SKM-1 treated with dmso at 0.1 percent for 144 hours (cell line): ENCODE measurements around the gene RAB42.
A peak's percentile ranks its signal among the peaks of the same experiment; 100 is the strongest.
"Not testable (repeated sequence)": the region's sequence is repeated elsewhere in the genome, so short reads cannot be mapped to it uniquely, and the experiment has no call there.

Experiments used
- DNase-seq: peaks from one replicate; lab custom pipeline; 2025; ENCODE audit not compliant: unreplicated experiment; lab: John Stamatoyannopoulos, UW

Gene RAB42

DNA sequence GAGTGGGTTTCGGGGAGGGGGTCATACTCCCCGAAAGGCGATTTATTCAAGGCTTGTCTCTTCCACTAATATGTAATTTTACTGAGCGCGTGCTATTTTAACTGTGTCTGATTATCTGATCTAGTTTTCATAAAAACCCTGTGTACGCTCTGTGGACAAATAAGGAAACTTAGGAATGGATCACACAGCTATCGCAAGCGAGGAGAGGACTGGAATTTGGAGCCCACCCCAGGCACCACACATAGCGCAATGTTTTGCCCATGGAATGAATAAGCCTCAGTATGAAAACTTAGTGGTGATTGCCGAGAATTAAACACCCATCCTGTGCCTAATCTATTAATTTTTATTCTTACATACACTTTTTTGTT lies 9.8 kb upstream of the RAB42 start:
- no peak for DNase-seq

DNA sequence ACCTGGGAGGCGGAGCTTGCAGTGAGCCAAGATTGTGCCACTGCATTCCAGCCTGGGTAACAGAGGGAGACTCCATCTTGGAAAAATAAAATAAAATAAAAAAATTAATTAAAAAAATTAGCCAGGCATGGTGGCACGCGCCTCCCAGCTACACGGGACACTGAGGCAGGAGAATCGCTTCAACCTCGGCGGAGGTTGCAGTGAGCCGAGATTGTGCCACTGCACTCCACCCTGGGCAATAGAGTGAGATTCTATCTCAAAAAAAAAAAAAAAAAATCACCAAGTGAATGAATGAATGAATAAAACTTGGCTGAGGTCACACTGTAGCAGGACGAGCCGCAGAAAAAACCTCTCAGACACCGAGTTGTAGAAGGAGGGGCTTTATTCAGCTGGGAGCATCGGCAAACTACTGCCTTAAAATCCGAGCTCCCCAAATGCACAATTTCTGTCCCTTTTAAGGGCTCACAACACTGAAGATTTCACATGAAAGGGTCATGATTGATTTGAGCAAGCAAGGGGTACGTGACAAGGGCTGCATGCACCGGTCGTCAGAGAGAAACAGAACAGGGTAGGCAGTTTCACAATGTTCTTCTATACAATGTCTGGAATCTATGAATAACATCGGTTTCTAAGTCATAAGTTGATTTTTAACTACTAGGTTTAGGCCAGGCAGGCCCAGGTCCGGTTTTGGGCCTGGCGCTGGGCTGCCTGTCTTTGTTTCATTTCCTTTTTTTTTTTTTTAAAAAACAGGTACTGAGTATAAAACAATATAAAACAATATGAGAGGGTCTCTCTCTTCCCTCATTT lies 5.3 kb upstream of the RAB42 start:
- DNase-seq: not testable (repeated sequence)

DNA sequence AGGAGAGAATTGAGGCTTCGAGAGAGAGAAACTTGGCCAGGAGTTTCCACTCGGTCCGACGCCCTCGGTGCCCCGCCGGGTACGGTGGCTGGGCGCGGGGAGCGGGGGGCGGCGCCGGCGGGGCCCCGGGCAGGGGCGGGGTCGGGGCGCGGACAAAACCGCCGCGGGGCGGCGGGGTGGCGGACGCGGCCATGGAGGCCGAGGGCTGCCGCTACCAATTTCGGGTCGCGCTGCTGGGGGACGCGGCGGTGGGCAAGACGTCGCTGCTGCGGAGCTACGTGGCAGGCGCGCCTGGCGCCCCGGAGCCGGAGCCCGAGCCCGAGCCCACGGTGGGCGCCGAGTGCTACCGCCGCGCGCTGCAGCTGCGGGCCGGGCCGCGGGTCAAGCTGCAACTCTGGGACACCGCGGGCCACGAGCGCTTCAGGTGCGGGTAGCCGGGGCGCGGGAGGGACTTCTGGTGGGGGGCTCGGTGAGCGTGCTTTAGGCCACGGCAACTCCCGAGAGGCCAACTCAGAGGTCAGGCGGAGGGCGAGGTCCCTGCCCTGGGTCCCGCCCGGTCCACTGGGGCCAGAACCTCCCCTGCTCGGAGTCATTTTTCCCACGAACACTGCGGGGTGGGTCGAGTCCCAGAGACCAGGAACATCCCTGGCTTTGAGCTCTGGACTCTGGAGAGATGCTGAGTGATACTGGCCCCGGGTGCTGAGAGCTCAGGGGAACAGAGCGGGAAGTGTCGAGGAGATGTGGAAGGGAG lies 431 bp downstream of the RAB42 start:
- no peak for DNase-seq

DNA sequence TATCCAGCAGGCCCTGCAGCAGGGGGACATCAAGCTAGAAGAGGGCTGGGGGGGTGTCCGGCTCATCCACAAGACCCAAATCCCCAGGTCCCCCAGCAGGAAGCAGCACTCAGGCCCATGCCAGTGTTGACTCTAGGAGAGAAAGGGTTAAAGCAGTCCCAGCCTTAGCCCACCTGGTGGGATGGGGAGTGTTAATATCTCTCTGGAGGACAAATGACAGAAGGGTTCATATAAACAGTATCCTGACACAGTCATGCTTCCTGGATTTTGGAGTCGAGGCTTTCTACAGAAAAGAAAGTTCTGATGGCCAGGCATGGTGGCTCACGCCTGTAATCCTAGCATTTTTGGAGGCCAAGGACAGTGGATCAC lies 1.9 kb downstream of the RAB42 start:
- not testable (repeated sequence) for DNase-seq

DNA sequence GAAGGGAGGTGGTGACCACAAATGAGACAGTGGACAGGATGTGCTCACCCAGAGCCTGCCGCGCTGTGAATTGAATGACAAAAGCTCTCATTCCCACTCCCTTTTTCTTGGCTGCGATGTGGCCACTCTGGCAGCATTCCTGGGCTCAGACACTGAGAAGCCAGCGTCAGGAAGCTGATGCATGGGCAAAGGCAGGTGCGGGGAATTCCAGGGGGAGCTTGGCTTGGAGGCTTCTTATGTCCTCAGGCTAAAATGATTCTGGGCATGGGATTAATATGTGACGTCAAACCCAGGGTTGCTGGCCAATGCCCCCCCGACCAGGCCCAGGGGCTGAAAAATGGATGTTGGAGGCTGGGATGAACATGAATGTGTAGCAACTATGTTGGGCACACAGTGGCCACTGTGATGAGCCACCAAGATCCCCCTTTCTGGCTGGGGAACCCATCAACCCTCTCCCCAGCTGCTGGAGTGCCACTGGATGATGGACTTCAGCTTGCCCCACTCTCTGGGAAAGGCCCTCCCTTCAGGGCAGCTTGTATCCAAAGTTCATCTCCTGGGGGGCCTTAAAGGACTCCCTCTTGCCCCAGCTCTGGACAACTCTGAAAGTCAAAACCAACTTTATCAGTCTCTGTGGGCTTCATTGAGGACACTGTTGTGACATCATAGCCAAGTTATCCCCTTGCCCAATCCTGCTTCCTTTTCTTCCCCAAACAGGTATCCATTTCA lies 2.8 kb downstream of the RAB42 start:
- DNase-seq: not testable (repeated sequence)

DNA sequence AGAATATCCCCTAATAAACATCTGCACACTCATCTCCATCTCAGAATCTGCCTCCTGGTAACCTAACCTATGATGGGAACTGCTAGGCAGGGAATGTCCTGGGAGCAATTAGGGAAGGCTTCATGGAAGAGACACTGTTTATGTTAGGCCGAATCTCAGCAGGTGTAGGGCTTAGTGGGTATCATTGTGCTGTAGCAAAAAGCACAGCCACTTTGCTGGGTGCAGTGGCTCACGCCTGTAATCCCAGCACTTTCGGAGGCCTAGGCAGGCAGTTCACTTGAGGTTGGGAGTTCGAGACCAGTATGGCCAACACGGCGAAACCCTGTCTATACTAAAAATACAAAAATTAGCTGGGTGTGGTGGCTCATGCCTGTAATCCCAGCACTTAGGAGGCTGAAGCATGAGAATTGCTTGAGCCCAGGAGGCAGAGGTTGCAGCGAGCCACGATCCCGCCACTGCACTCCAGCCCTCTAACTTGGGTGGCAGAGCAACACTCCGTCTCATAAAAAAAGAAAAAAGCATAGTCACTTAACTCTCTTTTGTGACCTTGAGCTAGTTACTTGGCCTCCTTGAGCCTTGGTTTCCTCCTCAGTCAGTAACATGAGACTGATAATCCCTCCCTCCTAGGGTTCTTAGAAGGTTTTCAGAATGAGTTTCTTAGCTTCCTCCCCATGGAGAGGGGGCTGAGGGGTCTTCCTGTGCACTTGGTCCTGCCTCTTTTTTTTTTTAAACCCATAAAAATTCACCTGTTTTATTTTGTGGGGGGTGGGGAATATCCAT lies 3.5 kb downstream of the RAB42 start:
- DNase-seq: no peak

DNA sequence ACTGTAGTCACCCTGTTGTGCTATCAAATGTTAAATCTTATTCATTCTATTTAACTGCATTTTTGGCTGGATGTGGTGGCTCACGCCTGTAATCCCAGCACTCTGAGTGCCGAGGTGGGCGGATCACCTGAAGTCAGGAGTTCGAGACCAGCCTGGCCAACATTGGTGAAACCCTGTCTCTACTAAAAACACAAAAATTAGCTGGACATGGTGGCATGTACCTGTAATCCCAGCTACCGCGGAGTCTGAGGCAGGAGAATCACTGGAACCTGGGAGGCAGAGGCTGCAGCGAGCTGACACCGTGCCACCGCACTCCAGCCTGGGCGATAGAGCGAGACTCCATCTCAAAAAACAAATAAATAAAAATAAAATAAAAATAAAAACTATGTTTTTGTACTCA lies 4.2 kb downstream of the RAB42 start:
- not testable (repeated sequence) for DNase-seq

DNA sequence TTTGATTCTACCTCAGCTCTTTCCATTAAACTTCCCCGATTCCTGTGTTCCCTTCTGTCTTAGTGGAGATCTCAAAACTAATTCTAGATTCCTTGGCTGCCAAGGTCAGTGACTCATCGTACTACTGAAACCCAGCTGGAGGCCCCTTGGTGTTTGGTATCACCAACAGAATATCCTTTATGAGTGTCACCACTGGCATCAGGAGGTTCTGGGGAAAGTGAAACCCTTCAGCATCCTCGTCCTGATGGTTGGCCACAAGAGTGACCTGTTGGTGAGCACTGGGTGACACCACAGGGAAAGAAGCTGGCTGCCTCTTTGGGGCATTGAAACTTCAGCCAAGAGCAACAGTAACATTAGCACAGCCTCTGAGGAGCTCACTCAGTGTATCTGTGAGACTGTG lies 9.6 kb downstream of the RAB42 start:
- DNase-seq: no peak

DNA sequence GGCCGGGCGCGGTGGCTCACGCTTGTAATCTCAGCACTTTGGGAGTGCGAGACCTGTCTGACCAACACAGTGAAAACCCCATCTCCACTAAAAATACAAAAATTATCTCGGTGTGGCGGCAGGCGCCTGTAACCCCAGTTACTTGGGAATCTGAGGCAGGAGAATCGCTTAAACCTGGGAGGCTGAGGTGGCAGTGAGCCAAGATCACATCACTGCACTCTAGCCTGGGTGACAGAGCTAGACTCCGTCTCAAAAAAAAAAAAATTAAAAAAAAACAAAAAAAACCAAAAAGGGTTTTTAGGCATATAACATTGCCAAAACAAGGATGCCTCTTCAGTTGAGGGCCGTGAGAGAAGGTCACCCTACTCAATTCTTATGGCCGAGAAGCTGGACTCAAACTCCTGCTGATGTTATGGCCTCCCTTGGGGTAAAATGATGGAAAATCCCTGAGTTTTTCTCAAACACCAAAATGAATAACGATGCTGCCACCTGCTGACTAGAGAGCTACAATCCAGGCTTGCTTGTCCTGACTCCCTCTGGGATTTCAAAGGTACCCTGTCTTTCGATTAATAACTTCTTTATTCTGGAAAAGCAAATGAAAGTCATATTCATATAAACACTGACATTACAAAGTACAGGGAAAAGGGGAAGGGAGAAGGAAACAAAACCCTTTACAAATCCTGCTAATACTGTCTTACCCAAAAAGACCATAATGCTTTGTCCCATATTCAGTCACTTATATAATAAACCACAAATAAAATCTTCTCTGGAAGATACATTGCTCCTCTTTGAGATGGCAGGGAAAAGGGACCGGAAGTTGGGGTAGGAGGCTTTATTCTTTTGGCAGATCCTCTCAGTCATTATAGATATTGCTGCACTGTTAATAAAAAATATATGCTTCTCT lies 10.7 kb downstream of the RAB42 start:
- DNase-seq: peak; percentile 36

DNA sequence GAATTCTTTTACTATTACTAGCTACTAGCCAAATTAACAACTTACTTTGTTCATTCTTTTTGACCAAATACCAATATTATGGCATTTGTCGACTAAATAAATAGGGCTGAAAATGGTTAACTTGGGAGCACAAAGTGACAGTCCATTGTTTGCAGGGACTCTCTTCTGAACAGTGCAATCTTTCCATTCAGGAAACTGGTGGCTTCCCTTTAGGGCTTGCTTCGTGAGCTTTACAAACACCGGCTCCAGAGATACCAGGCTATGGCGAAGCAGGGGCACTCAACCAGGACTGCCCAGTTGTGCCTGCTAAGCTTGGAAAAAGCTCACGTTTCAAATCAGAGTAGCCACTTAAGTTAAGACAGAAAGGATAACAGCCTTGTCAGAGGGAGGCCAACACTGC lies 12.3 kb downstream of the RAB42 start:
- no peak for DNase-seq

DNA sequence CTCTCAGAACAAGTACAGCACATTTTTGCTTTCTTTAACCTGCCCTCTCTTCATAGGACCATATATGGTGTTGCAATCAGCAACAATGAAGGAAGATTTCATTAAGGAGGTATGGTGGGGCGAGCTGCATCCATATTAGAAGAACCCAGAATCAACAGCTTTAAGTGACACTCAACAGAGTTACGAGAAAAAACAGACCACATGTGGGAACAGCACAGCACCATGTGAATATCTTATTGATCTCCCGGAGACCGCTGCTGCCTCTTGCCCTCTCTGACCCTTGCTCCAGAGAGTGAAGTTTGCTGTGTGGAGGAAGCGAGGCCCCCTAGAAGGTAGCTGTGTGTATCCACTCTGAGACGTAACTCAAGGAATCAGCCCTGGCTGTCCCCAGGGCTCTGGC lies 12.9 kb downstream of the RAB42 start:
- no peak for DNase-seq

DNA sequence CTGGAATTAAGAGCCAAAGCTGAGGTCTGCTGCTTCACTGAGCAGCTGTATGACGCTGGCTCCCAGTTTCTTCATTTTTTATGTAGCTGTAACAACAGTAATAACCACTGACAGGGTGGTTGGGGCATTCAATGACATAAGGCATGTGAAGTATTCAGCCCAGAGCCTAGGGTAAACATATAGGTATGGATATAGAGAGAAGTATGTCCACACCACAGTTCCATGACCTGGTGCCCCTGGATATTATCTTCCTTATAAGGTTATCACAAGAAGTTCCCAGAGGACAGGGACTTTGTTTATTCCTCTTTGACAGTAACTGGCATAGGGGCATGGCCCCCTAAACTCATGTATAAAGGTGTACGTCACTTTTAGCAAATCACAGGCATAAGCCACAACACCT lies 14.7 kb downstream of the RAB42 start:
- DNase-seq: no peak

DNA sequence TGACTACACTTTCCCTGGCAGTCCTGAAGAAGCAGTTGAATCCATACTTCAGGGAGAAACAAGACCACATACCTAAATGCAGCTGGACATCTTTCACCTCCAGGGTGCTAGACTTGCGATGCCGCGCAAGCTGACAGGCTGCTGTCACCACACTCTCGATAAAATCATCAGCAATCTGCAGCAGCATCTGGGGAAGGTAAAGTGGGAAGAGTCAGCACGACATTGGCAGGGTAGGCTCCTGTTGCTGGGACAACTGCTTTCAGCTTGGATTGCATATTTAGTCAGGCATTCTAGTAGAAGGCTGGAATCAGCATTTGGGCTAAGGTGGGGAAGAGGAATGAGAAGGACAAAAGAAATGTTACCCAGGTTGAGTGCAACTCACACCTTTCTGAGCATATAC lies 21.1 kb downstream of the RAB42 start:
- DNase-seq: no peak

DNA sequence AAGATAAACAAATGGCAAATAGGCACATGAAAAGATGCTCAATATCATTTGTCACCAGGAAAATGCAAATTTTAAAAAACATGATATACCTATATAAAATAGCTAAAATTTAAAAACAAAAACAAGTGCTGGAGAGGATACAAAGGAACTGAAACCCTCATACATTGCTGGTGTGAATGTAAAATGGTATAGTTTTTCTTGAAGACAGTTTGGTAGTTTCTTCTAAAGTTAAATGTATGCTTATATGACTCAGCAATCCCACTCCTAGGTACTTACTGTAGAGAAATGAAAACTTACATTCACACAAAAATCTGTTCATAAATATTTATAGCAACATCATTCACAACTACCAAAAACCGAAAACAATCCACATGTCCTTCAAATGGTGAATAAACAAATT lies 39.6 kb downstream of the RAB42 start:
- DNase-seq: no peak

DNA sequence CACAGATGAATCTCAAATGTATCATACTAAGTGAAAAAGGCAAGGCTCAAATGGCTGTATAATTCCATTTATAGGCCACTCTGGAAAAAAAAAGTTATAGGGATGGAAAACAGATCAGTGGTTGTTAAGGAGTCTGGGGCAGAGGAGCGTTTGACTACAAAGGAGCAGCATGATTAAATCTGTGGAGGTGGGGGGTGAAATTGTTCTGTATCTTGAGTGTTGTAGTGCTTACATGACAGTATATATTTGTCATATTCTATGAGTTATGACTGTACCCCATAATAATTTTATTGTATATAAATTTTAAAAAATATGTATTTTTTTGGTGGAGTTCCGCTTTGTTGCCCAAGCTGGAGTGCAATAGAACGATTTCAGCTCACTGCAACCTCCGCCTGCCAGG lies 40.5 kb downstream of the RAB42 start:
- no peak for DNase-seq

DNA sequence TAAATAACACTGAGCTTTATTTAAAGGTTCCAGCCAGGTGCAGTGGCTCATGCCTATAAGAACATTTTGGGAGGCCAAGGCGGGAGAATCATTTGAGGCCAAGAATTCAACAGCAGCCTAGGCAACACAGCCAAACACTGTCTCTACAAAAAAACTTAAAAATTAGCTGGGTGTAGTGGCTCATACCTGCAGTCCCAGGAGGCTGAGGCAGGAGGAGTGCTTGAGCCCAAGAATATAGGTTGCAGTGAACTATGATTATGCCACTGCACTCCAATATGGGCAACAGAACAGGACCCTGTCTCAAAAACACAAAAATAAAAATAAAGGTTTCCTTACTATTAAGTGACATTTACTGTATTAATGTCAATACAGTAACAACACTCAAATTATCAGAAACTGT lies 48.7 kb downstream of the RAB42 start:
- peak; percentile 25 for DNase-seq

DNA sequence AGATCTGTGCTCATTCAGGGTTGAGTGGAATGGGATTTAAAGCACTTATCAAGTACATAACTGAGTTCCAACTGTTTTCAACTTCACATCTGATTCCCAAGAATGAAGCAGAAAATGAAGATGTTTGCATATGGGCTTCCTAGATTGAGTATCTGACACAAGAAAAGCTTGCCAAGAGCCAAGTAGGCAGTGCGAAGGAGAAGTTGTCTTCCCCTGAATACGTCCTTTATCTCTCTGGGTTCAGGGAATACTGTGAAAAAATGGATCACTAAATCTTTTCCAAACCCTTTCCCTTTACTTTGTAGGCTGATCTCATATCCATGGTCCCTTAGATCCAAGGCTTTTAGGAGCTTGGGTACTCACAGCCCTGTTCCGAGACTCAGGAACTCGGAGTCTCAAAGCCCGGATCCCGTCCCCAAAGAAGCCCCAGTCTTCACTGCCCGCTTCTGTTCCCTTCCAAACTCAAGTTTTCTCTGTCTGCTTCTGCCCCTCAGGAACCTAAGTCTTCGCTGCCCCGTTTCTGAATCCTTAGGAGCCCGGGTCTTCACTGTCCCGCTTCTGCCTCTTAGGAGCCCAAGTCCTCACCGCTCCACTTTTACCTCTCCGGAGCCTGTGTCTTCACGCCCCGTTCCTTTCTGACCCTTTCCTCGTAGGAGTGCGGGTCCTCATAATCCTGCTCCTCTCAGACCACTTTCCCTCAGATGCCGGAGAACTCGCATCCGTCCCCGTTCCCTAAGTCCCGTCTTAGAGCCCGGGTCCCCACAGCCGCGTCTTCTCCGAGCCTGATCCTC lies 50.2 kb downstream of the RAB42 start:
- DNase-seq: no peak

DNA sequence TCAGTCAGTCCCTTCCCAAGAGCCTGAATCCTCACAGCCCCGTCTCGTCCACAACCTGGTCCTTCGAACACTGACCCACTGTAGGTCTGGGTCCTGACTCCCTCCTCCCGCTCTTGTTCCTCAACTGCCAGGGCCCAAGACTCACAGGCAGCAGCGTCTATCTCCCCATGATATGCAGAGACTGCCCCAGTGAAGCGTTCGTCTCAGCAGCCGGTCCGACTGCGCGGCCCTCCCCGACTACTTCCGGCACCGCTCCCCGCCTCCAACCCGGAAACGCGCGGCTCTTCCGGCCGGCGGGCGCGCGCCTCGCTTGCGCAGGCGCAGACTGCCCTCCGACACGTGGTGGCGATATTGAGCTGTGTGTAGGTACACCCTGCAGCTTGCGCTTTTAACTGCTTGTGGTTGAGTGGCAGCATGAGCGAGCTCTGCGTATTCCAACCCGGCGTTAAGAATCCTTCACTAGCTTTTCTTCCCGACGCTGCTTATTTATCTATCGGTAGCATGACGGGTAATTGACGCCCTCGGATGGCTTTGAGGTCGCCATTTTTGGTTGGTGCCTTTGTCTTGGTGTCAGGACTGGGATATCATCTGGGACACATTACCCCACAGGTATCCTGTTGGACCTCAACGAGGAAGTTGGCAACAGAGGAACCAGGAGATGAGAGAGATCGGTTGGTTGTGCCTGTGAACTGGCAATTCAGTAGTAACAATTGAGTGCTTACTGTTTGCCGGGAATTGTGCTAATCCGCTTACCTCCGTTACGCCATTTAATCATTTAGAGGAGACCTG lies 51.0 kb downstream of the RAB42 start, which contains the start of gene TAF12:
TSS of gene TAF12 (minus strand) at position 221 of the 789 bp plus-strand sequence. CDS start 20,986 bp downstream, outside the sequence.
- peak; percentile 91 for DNase-seq
